ENCODE data around the gene CDC42EP4. TPM values are rescaled to one million over a fixed set of nuclear protein-coding genes. Genes with fewer than 3 reads are reported as not detected.

The CDC42EP4 gene
- total RNA-seq, 1 donor from 2014 or later: 73.7 TPM

DNA sequence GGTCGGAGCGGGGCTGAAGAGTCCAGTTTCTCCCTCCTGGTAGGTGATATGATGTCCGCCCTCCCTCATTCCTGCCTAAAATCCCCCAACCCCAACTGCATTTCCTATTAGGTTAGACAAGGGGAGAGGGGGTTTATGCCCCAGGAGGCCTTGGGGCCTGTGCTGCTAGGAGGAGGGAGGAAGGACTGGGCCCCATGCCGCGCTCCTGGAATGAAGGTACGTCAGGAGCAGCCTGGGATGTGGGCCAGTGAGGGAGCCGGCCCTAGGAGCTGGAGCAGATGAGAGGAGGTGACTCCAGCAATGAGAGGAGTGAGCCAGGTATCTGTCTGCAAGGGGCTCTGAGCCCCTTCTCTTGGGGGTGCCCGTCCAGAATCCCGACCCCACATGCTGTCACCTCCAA is 46.9 kb upstream of the CDC42EP4 start:
- no peak for TF ChIP-seq POLR2A (IDR thresholded peaks at IDR 0.05)
- no peak for TF ChIP-seq POLR2AphosphoS5 (IDR thresholded peaks at IDR 0.05; ENCODE audit: insufficient read depth in 1 of 2, low read depth in 1 of 2)
- TF ChIP-seq, protein P1, sequence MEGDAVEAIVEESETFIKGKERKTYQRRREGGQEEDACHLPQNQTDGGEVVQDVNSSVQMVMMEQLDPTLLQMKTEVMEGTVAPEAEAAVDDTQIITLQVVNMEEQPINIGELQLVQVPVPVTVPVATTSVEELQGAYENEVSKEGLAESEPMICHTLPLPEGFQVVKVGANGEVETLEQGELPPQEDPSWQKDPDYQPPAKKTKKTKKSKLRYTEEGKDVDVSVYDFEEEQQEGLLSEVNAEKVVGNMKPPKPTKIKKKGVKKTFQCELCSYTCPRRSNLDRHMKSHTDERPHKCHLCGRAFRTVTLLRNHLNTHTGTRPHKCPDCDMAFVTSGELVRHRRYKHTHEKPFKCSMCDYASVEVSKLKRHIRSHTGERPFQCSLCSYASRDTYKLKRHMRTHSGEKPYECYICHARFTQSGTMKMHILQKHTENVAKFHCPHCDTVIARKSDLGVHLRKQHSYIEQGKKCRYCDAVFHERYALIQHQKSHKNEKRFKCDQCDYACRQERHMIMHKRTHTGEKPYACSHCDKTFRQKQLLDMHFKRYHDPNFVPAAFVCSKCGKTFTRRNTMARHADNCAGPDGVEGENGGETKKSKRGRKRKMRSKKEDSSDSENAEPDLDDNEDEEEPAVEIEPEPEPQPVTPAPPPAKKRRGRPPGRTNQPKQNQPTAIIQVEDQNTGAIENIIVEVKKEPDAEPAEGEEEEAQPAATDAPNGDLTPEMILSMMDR (IDR thresholded peaks at IDR 0.05): no peak
- Histone ChIP-seq H3K27me3 (no peaks in the 10 kb centered on the region), H3K27ac (no peak overlapping the region), H3K4me3 (no peak overlapping the region), H3K4me1 (peaks cover 23% of the 10 kb centered on the region), H3K9me3 (no peaks in the 10 kb centered on the region), H3K36me3 (no peaks in the 10 kb centered on the region)
- DNase-seq (ENCODE audit: extremely low spot score in 2 of 2): no peak
- intact Hi-C loops (cut with DNase I): no loop called here

DNA sequence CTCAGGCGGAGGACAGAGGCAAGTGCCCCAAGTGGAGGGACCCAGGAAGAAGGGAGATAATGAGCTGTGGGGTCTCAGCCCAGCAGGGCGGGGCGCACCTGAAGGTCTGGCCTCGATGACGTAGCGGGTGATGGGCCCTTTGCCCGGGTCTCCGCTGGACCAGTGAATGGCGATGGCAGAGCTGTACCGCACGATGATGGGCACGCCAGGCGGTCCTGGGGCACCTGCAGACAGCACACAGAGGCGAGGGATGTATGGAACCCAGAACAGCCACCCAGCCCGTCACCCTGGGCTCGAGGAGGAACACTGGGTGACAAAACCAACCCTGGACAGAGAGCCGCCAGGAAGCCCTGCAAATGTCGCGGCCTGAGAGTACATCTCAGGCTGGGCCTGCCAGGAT is 46.2 kb upstream of the CDC42EP4 start:
- Histone ChIP-seq H3K27ac (no peak overlapping the region), H3K4me3 (no peak overlapping the region), H3K27me3 (no peaks in the 10 kb centered on the region), H3K36me3 (no peaks in the 10 kb centered on the region), H3K4me1 (peaks cover 23% of the 10 kb centered on the region), H3K9me3 (no peaks in the 10 kb centered on the region)
- intact Hi-C loops (cut with DNase I): no loop called here
- TF ChIP-seq POLR2A (IDR thresholded peaks at IDR 0.05) (no peak), POLR2AphosphoS5 (IDR thresholded peaks at IDR 0.05; ENCODE audit: insufficient read depth in 1 of 2, low read depth in 1 of 2) (no peak)
- TF ChIP-seq, protein P1 (IDR thresholded peaks at IDR 0.05): no peak
- no peak for DNase-seq (ENCODE audit: extremely low spot score in 2 of 2)

DNA sequence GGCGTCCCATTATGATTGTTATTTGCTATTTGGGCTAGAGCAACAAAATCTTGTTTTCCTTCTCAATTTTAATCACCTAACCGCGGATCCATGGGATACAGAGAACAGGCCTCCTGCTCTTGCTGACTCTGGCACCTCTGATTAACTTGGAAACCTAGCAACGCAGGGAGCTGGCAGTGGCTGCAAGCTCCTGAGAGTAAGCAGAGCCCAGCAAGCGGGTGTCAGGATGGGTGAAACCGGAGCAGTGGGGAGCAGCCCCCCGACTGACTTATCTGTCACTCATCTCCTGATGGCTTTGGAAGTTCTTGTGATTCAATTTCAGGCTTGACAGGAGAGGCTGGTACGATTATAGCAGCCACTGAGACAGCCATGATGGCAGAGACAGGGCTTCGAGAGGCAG is 45.5 kb upstream of the CDC42EP4 start:
- no peak for DNase-seq (ENCODE audit: extremely low spot score in 2 of 2)
- Histone ChIP-seq H3K27ac (no peak overlapping the region), H3K9me3 (no peaks in the 10 kb centered on the region), H3K36me3 (no peaks in the 10 kb centered on the region), H3K27me3 (no peaks in the 10 kb centered on the region), H3K4me1 (peaks cover 23% of the 10 kb centered on the region), H3K4me3 (no peak overlapping the region)
- no peak for TF ChIP-seq POLR2A (IDR thresholded peaks at IDR 0.05)
- TF ChIP-seq POLR2AphosphoS5 (IDR thresholded peaks at IDR 0.05; ENCODE audit: insufficient read depth in 1 of 2, low read depth in 1 of 2): no peak
- TF ChIP-seq, protein P1 (IDR thresholded peaks at IDR 0.05): no peak
- intact Hi-C loops (cut with DNase I): no loop called here

DNA sequence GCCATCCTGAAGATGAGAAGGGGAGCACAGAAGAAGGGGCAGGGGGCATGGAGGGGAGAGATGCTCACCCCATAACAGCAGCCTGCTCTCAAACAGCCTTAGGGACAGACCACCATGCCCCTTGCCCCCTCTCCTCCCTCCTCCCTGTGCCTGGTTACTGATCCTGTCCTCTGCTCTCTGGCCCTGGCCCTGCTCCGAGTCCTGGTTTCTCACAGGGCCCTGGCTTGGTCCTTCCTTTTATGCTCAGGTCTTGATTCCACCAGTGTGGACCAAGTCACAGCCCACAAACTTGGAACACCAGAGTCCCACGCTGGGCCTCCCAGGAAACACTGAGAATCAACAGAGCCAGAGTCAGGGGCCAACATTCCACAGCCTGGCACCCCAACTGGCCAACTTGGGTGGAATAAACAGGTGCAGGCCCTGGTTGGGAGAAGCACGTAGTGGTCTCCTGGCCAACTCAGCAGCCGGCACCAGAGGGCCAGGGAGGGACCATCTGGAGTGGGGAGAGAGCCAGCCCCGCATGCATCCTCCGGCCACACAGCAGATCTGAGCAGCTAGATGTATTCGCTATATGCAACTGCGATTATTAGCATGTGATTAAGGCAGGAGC is 44.9 kb upstream of the CDC42EP4 start:
- DNase-seq (ENCODE audit: extremely low spot score in 2 of 2): no peak
- intact Hi-C loops (cut with DNase I): no loop called here
- peak overlapping the region; percentile 5 for H3K27ac ChIP-seq
- TF ChIP-seq POLR2A (IDR thresholded peaks at IDR 0.05) (no peak), POLR2AphosphoS5 (IDR thresholded peaks at IDR 0.05; ENCODE audit: insufficient read depth in 1 of 2, low read depth in 1 of 2) (no peak)
- TF ChIP-seq, protein P1 (IDR thresholded peaks at IDR 0.05): no peak
- no peaks in the 10 kb centered on the region for H3K36me3 ChIP-seq
- peaks cover 23% of the 10 kb centered on the region for H3K4me1 ChIP-seq
- no peaks in the 10 kb centered on the region for H3K9me3 ChIP-seq
- no peak overlapping the region for H3K4me3 ChIP-seq
- H3K27me3 ChIP-seq: no peaks in the 10 kb centered on the region

DNA sequence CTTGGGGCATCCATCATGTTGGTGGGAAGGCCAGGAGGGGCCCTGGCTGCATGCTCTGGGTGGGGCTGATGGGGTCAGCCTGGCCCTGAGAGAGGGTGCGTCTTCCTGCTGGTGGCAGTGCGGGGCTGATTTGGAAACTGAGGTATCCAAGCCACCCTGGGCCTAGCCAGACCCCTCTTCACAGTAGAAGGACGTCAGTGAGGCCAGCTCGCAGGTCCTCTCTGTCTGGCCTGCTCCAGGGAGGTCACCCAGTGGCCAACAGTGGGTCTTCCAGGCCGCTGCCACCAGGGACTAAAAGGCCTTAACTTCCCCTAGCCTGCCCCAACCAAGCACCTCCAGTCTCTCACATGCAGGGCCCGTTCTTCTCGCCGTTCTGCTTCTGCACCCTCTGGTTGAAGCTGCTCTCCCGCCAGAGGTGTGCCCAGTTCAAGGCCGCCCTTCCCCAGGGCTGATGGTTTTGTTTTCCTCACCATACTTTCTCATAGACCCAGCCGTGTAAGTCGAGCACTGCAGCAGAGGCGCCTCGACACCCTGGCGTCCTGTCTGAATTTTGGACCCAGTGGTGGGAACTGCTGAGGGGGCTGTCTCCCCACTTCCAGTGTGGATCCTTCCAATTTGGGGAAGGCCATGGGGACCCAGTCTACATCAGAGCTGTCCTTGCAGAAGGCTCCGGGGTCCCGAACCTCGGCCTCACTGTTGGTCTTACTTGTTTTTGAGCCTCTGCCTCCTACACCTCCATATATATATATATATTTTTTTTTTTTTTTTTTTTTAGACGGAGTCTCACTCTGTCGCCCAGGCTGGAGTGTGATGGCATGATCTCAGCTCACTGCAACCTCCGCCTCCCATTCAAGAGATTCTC is 42.9 kb upstream of the CDC42EP4 start:
- intact Hi-C loops (cut with DNase I): no loop called here
- no peak overlapping the region for H3K27ac ChIP-seq
- H3K27me3 ChIP-seq: no peaks in the 10 kb centered on the region
- no peak overlapping the region for H3K4me3 ChIP-seq
- DNase-seq (ENCODE audit: extremely low spot score in 2 of 2): no peak
- peaks cover 17% of the 10 kb centered on the region for H3K4me1 ChIP-seq
- TF ChIP-seq POLR2A (IDR thresholded peaks at IDR 0.05) (no peak), POLR2AphosphoS5 (IDR thresholded peaks at IDR 0.05; ENCODE audit: insufficient read depth in 1 of 2, low read depth in 1 of 2) (no peak)
- TF ChIP-seq, protein P1 (IDR thresholded peaks at IDR 0.05): no peak
- no peaks in the 10 kb centered on the region for H3K36me3 ChIP-seq
- no peaks in the 10 kb centered on the region for H3K9me3 ChIP-seq

Measured in vagina (tissue), 2 donors.